M059J (cell line): ENCODE data around the gene MCCC1. TPM values are rescaled to one million over a fixed set of nuclear protein-coding genes. Genes with fewer than 3 reads are reported as not detected.
"Not testable (repeated sequence)": the region's sequence is repeated elsewhere in the genome, so short reads cannot be mapped to it uniquely, and the experiment has no call there.

Source experiments
- DNase-seq: peaks from one replicate; pipeline ENCODE4 v3.0.0-alpha.2; 2012; ENCODE audit warnings: low read depth
- total RNA-seq: library from RNA; depleted of rRNA; stranded (reverse); fragments of >200 nt; shearing (Covaris generic); gene quantifications from 2 replicates; pipeline ENCODE4 v1.2.3, GENCODE V29; 2014

The MCCC1 gene
- total RNA-seq, 1 experiment from 2014 or later, result 19.7 TPM

DNA sequence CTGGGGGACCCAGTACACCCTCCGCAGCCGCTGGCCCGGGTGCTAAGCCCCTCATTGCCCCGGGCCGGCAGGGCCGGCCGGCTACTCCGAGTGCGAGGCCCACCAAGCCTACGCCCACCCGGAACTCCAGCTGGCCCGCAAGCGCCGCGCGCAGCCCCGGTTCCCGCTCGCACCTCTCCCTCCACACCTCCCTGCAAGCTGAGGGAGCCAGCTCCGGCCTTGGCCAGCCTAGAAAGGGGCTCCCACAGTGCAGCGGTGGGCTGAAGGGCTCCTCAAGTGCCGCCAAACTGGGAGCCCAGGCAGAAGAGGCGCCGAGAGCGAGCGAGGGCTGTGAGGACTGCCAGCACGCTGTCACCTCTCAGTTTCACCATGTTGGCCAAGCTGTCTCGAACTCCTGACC is 4.7 kb upstream of the MCCC1 start:
- not testable (repeated sequence) for DNase-seq

DNA sequence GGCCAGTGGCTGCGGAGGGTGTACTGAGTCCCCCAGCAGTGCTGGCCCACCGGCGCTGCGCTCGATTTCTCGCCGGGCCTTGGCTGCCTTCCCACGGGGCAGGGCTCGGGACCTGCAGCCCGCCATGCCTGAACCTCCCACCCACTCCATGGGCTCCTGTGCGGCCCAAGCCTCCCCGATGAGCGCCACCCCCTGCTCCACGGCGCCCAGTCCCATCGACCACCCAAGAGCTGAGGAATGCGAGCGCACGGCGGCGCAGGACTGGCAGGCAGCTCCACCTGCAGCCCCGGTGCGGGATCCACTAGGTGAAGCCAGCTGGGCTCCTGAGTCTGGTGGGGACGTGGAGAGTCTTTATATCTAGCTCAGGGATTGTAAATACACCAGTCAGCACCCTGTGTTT is 1.7 kb upstream of the MCCC1 start:
- DNase-seq, result not testable (repeated sequence)

DNA sequence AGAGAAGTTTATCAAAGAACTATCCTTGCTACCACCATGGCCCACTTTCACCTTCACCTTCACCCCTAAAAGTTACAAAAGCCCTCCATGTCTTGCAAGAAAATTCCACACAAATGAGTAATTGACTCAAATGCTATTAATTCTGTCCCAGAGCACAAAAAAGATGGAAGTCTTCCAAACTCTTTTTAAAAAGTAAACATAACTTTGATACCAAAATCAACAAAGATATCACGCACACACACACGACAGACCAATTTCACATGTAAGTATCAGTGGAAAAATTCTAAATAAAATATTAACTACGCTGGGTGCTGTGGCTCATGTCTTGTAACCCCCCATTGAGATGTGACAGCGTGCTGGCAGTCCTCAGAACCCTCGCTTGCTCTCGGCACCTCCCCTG is 1.1 kb upstream of the MCCC1 start:
- DNase-seq, result peak; percentile 72

DNA sequence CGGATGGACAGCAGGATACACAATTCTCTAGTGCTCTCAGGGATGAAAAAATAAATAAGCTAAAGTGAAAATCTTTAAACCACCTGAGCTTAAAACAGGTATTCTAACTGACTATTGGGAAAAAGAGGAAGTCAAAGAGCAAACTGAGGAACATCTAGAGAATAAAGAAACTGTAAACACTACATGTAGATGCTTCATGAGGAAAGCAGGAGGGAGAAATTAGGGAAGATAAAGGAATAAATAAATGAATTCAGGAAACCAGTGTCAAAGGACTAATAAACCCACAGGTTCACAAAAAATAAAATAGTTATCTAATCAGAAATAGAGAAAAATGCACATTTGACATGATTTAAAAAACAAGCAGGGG is 525 bp upstream of the MCCC1 start:
- no peak for DNase-seq

- DNase-seq, result peak; percentile 29
These were observed 715 bp downstream of the MCCC1 start for GRCh38 chr3:183098536-183099025.

GRCh38 chr3:183094711-183095110 is 4.6 kb downstream of the MCCC1 start:
- DNase-seq, result peak; percentile 41

GRCh38 chr3:183092256-183092655 is 7.0 kb downstream of the MCCC1 start:
- no peak for DNase-seq

- DNase-seq, result no peak
These were observed 12.1 kb downstream of the MCCC1 start for GRCh38 chr3:183087184-183087583.

DNA sequence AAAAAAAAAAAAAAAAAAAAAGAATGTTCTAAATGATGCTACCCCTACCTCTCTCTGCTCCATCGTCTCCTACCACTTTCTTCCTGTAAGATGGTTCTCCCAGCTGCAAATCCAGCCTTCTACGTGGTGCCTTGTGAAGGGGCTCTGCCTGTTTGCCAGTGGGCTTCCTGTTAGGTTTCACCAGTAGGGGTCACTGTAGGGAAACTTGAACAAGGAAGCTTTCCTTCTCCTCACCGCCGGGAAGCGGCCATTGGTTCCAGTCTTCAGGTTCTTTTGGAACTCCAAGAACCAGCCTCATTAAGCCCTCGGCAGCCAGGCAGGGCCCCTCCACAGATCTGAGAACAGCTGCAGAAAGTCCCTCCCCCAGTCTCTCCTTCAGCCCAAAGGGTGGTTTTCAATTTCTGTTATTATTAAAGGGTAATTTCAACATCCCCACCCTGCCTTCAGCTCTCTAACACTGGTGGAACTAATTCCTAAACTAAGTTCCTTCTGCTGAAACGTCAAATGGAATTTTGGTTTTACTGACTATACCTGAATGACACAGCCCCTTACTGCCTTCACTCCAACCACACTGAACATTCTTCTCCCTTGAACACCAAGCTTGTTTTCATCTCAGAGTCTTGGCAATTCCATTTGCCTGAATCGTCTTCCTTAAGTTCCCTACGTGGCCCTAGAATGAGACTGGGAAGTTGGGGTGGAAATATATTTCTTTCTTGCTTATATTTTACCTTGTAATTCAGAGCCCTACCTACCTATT is 13.5 kb downstream of the MCCC1 start:
- DNase-seq, result peak; percentile 39

DNA sequence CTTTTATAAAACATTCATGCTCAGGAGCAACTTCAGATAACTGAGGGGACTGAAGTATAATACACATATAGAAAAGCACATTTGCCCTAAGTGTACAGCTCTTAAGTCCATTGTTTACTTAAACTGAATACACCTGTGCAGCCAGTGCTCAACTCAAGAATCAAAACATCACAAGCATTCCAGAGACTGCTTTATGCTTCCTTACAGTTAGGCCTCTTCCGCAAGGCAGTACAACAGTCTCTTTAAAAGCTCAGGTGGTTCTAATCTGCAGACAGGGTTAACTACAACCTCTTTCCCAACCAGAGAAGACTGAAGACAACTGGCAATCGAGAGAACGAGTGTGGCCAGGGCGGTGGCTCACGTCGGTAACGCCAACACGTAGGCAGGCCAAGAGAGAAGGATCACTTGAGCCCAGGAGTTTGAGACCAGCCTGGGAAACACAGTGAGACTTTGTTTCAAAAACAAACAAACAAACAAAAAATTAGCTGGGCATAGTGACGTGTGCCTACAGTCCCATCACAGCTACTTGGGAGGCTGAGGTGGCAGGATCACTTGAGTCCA is 16.9 kb downstream of the MCCC1 start:
- no peak for DNase-seq

DNA sequence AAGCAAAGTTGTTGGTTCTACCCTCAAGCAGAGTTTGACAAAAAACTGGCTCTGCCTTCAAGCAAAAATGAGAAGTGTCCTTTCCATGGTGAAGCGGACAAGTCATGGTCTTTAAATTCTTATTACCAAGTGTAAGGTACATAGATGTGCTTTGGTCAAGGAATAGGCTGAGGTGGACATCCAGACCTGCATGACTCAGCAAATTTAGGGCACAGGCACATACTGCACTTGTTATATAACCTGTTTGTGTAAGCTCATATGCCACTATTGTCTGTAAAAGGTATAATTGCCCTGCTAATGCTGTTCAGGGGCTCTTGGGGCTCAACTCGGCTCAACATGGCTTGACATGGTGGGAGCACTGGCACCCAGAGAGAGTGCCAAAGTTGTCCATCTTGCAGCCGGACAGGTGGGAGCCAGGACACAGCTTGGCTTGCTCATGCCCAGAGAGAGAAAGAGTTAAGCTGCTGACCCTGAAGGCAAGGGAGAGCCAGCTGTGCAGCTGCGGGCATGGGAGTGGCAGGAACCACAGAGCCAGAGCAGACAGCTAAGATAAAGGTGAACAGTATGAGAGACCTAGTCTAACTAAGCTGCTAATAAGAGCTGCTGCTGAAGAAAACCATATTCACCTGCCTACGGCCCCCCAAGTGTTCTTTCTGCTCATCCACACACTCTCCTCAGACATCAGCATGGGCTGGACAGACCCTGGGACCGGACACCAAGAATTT is 17.7 kb downstream of the MCCC1 start:
- no peak for DNase-seq

GRCh38 chr3:183080628-183081027 is 18.7 kb downstream of the MCCC1 start:
- no peak for DNase-seq

DNA sequence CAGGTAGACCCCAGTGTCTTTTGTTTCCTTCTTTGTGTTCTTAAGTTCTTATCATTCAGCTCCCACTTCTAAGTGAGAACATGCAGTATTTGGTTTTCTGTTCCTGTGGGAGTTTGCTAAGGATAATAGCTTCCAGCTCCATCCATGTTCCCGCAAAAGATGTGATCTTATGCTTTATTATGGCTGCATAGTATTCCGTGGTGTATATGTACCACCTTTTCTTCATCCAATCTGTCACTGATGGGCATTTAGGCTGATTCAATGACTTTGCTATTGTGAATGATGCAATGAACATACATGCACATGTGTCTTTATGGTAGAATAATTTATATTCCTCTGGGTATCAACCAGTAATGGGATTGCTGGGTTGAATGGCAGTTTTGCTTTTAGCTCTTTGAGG is 24.4 kb downstream of the MCCC1 start:
- no peak for DNase-seq

DNA sequence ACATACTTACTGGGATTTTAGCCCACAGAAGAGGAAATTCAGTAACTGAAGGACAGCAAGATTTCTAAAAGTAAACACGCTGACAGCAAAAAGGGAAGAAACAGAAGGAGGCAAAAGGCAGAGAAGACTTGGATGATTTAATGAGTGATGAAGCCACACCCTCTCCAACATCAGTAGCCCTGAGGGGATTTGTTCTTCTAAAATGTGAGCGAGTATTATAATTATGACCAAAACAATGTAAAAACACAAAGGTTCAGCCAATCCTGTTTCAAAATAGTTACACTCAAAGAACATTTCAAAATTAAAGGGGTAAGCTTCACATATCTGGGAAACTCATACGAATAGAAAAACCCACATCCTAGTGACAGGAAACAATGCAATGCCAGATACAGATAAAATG is 25.0 kb downstream of the MCCC1 start:
- peak; percentile 81 for DNase-seq

DNA sequence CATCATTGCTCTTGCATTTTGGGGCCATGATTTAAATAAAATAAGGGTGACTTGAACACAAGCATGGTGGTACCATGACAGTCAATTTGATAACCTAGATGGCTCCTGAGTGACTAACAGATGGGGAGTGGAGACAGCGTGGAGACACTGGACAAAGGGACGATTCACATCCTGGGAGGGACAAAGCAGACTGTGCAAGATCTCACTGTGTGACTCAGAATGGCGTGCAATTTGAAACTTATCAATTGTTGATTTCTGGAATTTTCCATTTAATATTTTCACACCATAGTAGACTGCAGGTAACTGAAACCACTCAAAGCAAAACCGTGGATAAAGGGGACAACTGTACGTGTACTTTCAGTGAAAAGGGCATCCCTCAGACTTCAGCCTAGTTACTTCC is 25.5 kb downstream of the MCCC1 start:
- peak; percentile 67 for DNase-seq

DNA sequence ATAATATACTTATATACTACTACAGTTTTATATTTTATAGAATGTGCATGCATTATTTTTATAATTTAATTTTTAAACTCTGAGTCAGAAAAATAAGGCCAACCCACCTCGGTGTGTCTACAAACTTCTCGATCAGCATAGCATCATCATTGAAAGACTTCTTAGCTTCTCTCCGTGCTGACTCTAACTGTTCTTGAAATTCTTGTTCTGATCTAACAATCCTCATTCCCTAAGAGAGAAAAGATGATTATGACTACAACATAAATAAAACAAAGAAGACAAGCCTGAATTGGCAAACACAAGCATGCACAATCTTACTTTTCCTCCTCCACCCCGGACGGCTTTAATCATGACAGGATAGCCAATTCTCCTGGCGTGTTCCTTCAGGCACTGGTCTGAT is 28.4 kb downstream of the MCCC1 start:
- DNase-seq, result no peak

DNA sequence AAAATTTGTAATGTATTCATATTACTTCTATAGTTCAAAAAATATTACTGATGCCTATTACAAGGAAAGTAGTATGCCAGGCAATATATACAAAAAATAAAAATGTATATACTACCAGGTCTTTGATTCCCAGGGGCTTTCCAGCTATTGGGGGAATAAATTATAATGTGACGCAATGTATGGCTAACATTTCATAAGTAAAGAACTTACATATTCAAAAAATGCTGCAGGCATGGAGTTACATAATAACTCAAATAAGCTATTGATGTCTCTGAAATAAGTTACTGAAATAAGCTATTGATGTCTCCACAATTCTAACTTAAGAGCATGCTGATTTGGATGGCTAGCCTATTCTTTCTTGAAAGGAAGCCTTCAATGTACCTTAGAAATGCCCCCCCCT is 30.2 kb downstream of the MCCC1 start:
- no peak for DNase-seq

- not testable (repeated sequence) for DNase-seq
These were observed 32.4 kb downstream of the MCCC1 start for GRCh38 chr3:183066891-183067290.

GRCh38 chr3:183064475-183064874 is 34.8 kb downstream of the MCCC1 start:
- DNase-seq, result no peak

DNA sequence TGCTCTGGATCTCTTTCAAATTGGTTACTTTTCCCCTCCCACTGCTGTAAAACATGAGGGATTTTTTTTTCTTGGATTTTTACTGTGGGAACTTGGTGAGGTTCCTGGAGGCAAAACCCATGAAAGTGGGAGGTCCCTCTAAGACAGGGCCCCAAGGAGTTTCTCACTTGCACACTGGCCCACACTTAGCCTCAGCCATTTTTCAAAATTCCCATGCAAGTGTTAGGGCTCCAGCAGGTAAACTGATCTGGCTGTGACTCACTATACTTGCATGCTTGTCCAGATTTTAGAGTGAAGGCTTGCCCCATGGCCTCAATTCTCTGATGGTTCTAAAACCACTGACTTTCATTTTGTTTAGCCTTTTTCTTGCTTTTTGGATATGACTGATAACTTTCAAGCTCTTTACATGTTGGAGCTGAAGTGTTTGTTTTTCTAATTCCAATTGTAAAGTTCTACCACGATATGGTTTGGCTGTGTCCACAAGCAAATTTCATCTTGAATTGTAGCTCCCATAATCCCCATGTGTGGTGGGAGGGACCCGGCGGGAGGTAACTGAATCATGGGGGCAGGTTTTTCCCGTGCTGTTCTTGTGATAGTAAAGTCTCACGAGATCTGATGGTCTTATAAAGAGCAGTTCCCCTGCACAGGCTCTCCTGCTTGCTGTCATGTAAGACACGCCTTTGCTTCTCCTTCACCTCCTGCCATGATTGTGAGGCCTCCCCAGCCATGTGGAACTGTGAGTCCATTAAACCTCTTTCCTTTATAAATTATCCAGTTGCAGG is 37.7 kb downstream of the MCCC1 start:
- peak; percentile 41 for DNase-seq

GRCh38 chr3:183058351-183058750 is 40.9 kb downstream of the MCCC1 start:
- DNase-seq, result no peak

DNA sequence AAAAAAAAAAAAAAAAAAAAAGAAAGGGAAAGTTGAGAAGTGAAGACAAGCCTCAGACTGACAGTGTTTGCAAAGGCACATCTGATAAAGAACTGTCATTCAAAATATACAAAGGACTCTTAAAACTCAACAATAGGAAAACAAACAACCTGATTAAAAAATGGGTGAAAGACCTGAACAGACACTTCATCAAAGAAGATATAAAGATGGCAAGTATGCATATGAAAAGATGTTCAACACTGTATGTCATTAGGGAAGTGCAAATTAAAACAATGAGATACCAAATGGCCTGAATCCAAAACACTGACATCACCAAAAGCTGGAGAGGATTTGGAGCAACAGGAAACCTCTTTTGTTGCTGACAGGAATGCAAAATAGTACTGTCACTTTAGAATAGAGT is 48.6 kb downstream of the MCCC1 start:
- DNase-seq, result peak; percentile 9
